H9 (cell line): Measurements from ENCODE around the gene OCSTAMP. TPM values are rescaled to one million over a fixed set of nuclear protein-coding genes. Genes with fewer than 3 reads are reported as not detected.

ENCODE experiments used
- DNase-seq: peaks from one replicate; pipeline ENCODE4 v3.0.0-alpha.2; 2017
- H2AFZ ChIP-seq: one replicate; pipeline ENCODE4 v1.6.1; 2013; ENCODE audit warnings: mild to moderate bottlenecking, low read length, control low read depth, moderate library complexity
- H2AK5ac ChIP-seq: 2 replicates; pipeline ENCODE4 v1.6.1; 2013; ENCODE audit warnings: low read length, control low read depth, mixed read lengths; ENCODE audit not compliant: insufficient read length
- H2BK120ac ChIP-seq: one replicate; pipeline ENCODE4 v1.6.1; 2013; ENCODE audit warnings: low read depth, mild to moderate bottlenecking, low read length, control low read depth, inconsistent platforms; ENCODE audit not compliant: poor library complexity, severe bottlenecking
- H2BK12ac ChIP-seq: 2 replicates; pipeline ENCODE4 v1.6.1; 2013; ENCODE audit warnings: low read length, control low read depth, mixed read lengths, low read depth; ENCODE audit not compliant: insufficient read length
- H2BK15ac ChIP-seq: 2 replicates; pipeline ENCODE4 v1.6.1; 2013; ENCODE audit warnings: low read depth, low read length, control low read depth
- H2BK20ac ChIP-seq: one replicate; pipeline ENCODE4 v1.6.1; 2013; ENCODE audit warnings: low read depth, mild to moderate bottlenecking, low read length, control low read depth, inconsistent platforms; ENCODE audit not compliant: poor library complexity, severe bottlenecking
- H2BK5ac ChIP-seq: 2 replicates; pipeline ENCODE4 v1.6.1; 2013; ENCODE audit warnings: low read length, control low read depth, mixed read lengths; ENCODE audit not compliant: insufficient read length
- H3K14ac ChIP-seq: 2 replicates; pipeline ENCODE4 v1.6.1; 2013; ENCODE audit warnings: low read length, control low read depth; ENCODE audit not compliant: insufficient read depth
- H3K18ac ChIP-seq: 2 replicates; pipeline ENCODE4 v1.6.1; 2013; ENCODE audit warnings: low read depth, mild to moderate bottlenecking, mixed read lengths, low read length, control low read depth; ENCODE audit not compliant: insufficient read length
- H3K23ac ChIP-seq: 2 replicates; pipeline ENCODE4 v1.6.1; 2013; ENCODE audit warnings: low read length, control low read depth, mixed read lengths, low read depth; ENCODE audit not compliant: insufficient read length
- H3K23me2 ChIP-seq: 2 replicates; pipeline ENCODE4 v1.6.1; 2013; ENCODE audit warnings: low read depth, mild to moderate bottlenecking, mixed read lengths, low read length, control low read depth; ENCODE audit not compliant: insufficient read length, poor library complexity, severe bottlenecking
- H3K27ac ChIP-seq: 2 replicates; pipeline ENCODE4 v1.5.1; 2013; ENCODE audit warnings: low read length, control low read depth, mixed read lengths, low read depth; ENCODE audit not compliant: insufficient read length
- H3K27me3 ChIP-seq: 2 replicates; pipeline ENCODE4 v1.6.1; 2013; ENCODE audit warnings: low read length, control low read depth, inconsistent platforms; ENCODE audit not compliant: insufficient read depth
- H3K4ac ChIP-seq: 2 replicates; pipeline ENCODE4 v1.6.1; 2013; ENCODE audit warnings: low read depth, mild to moderate bottlenecking, control low read depth, inconsistent platforms, low read length, moderate library complexity
- H3K4me1 ChIP-seq: 2 replicates; pipeline ENCODE4 v1.6.1; 2013; ENCODE audit warnings: low read length, control low read depth, inconsistent platforms; ENCODE audit not compliant: insufficient read depth
- H3K4me2 ChIP-seq: 2 replicates; pipeline ENCODE4 v1.6.1; 2013; ENCODE audit warnings: low read length, control low read depth, mixed read lengths; ENCODE audit not compliant: insufficient read length, insufficient read depth
- H3K56ac ChIP-seq: 2 replicates; pipeline ENCODE4 v1.6.1; 2013; ENCODE audit warnings: low read depth, mild to moderate bottlenecking, mixed read lengths, low read length, control low read depth; ENCODE audit not compliant: insufficient read length
- H3K79me1 ChIP-seq: 2 replicates; pipeline ENCODE4 v1.6.1; 2013; ENCODE audit warnings: low read depth, mild to moderate bottlenecking, moderate library complexity, low read length, control low read depth, inconsistent platforms; ENCODE audit not compliant: insufficient read depth, poor library complexity, severe bottlenecking
- H3K79me2 ChIP-seq: 2 replicates; pipeline ENCODE4 v1.6.1; 2013; ENCODE audit warnings: low read length, control low read depth, inconsistent platforms; ENCODE audit not compliant: insufficient read depth
- H3K9ac ChIP-seq: 2 replicates; pipeline ENCODE4 v1.6.1; 2013; ENCODE audit warnings: low read length, control low read depth, mixed read lengths; ENCODE audit not compliant: insufficient read length; ENCODE audit errors: extremely low read depth
- H3K9me3 ChIP-seq: one replicate; pipeline ENCODE4 v1.6.1; 2013; ENCODE audit warnings: low read depth, low read length, inconsistent platforms; ENCODE audit not compliant: control insufficient read depth
- H3T11ph ChIP-seq: one replicate; pipeline ENCODE4 v1.6.1; 2013; ENCODE audit warnings: mild to moderate bottlenecking, low read length, control low read depth, inconsistent platforms
- H4K20me1 ChIP-seq: one replicate; pipeline ENCODE4 v1.6.1; 2013; ENCODE audit not compliant: control insufficient read depth, insufficient read length, insufficient read depth
- H4K5ac ChIP-seq: 2 replicates; pipeline ENCODE4 v1.6.1; 2013; ENCODE audit warnings: low read depth, mild to moderate bottlenecking, mixed read lengths, low read length, control low read depth; ENCODE audit not compliant: insufficient read length
- H4K8ac ChIP-seq: replicated peaks from 2 replicates; pipeline ENCODE4 v1.6.1; 2013; ENCODE audit warnings: low read length, control low read depth, mixed read lengths, low read depth; ENCODE audit not compliant: insufficient read length
- H4K91ac ChIP-seq: 2 replicates; pipeline ENCODE4 v1.6.1; 2013; ENCODE audit warnings: low read depth, mild to moderate bottlenecking, moderate library complexity, mixed read lengths, low read length, control low read depth; ENCODE audit not compliant: insufficient read length
- H3K27ac Mint-ChIP-seq, 3 experiments: 2 replicates in 2 of 3; 3 replicates in 1 of 3; pipeline ENCODE4 v1.8.0; 2020 to 2021; ENCODE audit warnings: mixed read lengths in 3 of 3, mild to moderate bottlenecking in 1 of 3, moderate library complexity in 1 of 3
- H3K27me3 Mint-ChIP-seq: 2 replicates; pipeline ENCODE4 v1.8.0; 2021; ENCODE audit warnings: low read depth, mild to moderate bottlenecking, moderate library complexity, mixed read lengths
- H3K36me3 Mint-ChIP-seq, 3 experiments: 2 replicates in 2 of 3; 3 replicates in 1 of 3; pipeline ENCODE4 v1.8.0; 2020 to 2021; ENCODE audit warnings: low read depth in 3 of 3, mixed read lengths in 3 of 3; ENCODE audit not compliant: insufficient read depth in 1 of 3
- H3K4me1 Mint-ChIP-seq, 2 experiments: 2 replicates each; pipeline ENCODE4 v1.8.0; 2020; ENCODE audit warnings: mixed read lengths in 2 of 2
- H3K4me3 Mint-ChIP-seq, 2 experiments: 2 replicates in 1 of 2; 3 replicates in 1 of 2; pipeline ENCODE4 v1.8.0; 2020 to 2021; ENCODE audit warnings: mild to moderate bottlenecking in 2 of 2, mixed read lengths in 2 of 2, moderate library complexity in 1 of 2
- H3K9me3 Mint-ChIP-seq, 2 experiments: 2 replicates in 1 of 2; 3 replicates in 1 of 2; pipeline ENCODE4 v1.8.0; 2020; ENCODE audit warnings: mild to moderate bottlenecking in 2 of 2, mixed read lengths in 2 of 2, moderate library complexity in 1 of 2
- CTCF ChIP-seq: fragments of 200-600 bp; sonication (generic); conservative IDR thresholded peaks from 3 replicates; pipeline ENCODE4 v1.8.0; 2021; ENCODE audit warnings: antibody characterized with exemption, mild to moderate bottlenecking
- WGBS: extraction: QIAGEN DNeasy Blood & Tissue Kit; methylation state at CpG from one replicate; pipeline ENCODE4 v1.1.7; 2013; ENCODE audit warnings: missing lambda C conversion rate, low lambda C conversion rate, mixed read lengths; ENCODE audit not compliant: insufficient read length; ENCODE audit errors: extremely low coverage; 5-methylcytosine and 5-hydroxymethylcytosine counted together
- total RNA-seq: library from RNA; stranded (reverse); gene quantifications from 2 replicates; pipeline ENCODE4 v1.2.1, GENCODE V29; 2021

The OCSTAMP gene
- total RNA-seq, 1 experiment from 2014 or later = not detected

DNA sequence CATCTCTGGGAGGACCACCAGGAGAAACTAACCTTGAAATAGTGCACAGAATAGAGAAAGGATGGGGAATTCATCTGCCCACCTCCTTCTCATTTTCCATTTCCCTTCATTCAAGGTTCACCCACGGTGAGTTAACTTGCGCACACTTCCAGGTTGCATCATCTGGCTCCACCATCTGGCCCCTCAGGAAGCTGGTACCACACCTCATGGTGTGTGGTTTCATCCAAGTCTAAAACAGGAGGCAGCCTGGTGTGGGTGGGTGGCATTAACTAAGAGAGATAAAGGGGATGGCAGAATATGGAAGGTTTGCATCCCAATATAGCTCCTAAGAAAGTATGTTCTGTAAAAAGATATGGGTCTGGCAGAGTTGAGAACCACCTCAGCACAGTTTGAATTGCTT, 40.9 kb downstream of the OCSTAMP start:
- no CpG with 5 or more reads among the region's 2 CpGs for WGBS
- H3K79me1 ChIP-seq = no peaks in the 10 kb centered on the region
- H4K5ac ChIP-seq = no peak overlapping the region
- H3K27me3 ChIP-seq = no peaks in the 10 kb centered on the region
- H3K4me1 Mint-ChIP-seq = peaks cover 4 to 7% of the 10 kb centered on the region in 2 experiments; a peak in 3 of 4 replicates
- peaks cover 14% of the 10 kb centered on the region for H3K9me3 ChIP-seq
- peaks cover 7% of the 10 kb centered on the region for H3K23me2 ChIP-seq
- no peak overlapping the region for H3K14ac ChIP-seq
- H3K23ac ChIP-seq = no peak overlapping the region
- no peak overlapping the region for H2AK5ac ChIP-seq
- no peak overlapping the region; a peak in 1 of 7 replicates for H3K27ac Mint-ChIP-seq
- no peak overlapping the region for H2BK15ac ChIP-seq
- peaks cover 20 to 51% of the 10 kb centered on the region in 2 experiments for H3K9me3 Mint-ChIP-seq
- H3K27ac ChIP-seq = no peak overlapping the region
- H2BK20ac ChIP-seq = no peak overlapping the region
- no peak for DNase-seq
- no peak overlapping the region for H2BK12ac ChIP-seq
- no peaks in the 10 kb centered on the region for H4K20me1 ChIP-seq
- no peak overlapping the region for H4K8ac ChIP-seq
- H3K9ac ChIP-seq = no peak overlapping the region
- H3K4ac ChIP-seq = no peak overlapping the region
- peaks cover 56 to 71% (median 62%) of the 10 kb centered on the region in 3 experiments for H3K36me3 Mint-ChIP-seq
- no peak for TF ChIP-seq CTCF
- no peak overlapping the region for H3K4me2 ChIP-seq
- no peaks in the 10 kb centered on the region for H3K79me2 ChIP-seq
- no peaks in the 10 kb centered on the region for H3K4me1 ChIP-seq
- H3K4me3 Mint-ChIP-seq = no peak overlapping the region
- no peak overlapping the region for H2BK120ac ChIP-seq
- H3K18ac ChIP-seq = no peak overlapping the region
- no peak overlapping the region for H3K56ac ChIP-seq
- H2AFZ ChIP-seq = no peak overlapping the region
- H2BK5ac ChIP-seq = no peak overlapping the region
- H3K27me3 Mint-ChIP-seq = no peaks in the 10 kb centered on the region
- H4K91ac ChIP-seq = no peak overlapping the region
- no peak overlapping the region for H3T11ph ChIP-seq
